Daoy (cell line): Measurements from ENCODE around the gene NCAPD2. TPM values are rescaled to one million over a fixed set of nuclear protein-coding genes. Genes with fewer than 3 reads are reported as not detected.
"Not testable (repeated sequence)": the region's sequence is repeated elsewhere in the genome, so short reads cannot be mapped to it uniquely, and the experiment has no call there.

Experiments
- DNase-seq: peaks from one replicate; pipeline ENCODE4 v3.0.0-alpha.2; 2015; ENCODE audit warnings: low read depth
- total RNA-seq: library from RNA; depleted of rRNA; stranded (reverse); fragments of >200 nt; shearing (Covaris generic); gene quantifications from 2 replicates; pipeline ENCODE4 v1.2.3, GENCODE V29; 2014

Gene NCAPD2
- total RNA-seq, 1 experiment from 2014 or later: 117 TPM

GRCh38 chr12:6465467-6466183 lies 28.3 kb upstream of the NCAPD2 start:
- DNase-seq: peak; percentile 54

- no peak for DNase-seq
Observed at GRCh38 chr12:6466184-6466573, 27.7 kb upstream of the NCAPD2 start.

- DNase-seq: not testable (repeated sequence)
Observed at GRCh38 chr12:6466751-6467150, 27.2 kb upstream of the NCAPD2 start.

- DNase-seq: not testable (repeated sequence)
Observed at GRCh38 chr12:6467571-6468282, 26.2 kb upstream of the NCAPD2 start.

- DNase-seq: no peak
Observed at GRCh38 chr12:6468283-6468575, 25.7 kb upstream of the NCAPD2 start.

GRCh38 chr12:6469092-6469491 lies 24.8 kb upstream of the NCAPD2 start:
- DNase-seq: no peak

GRCh38 chr12:6469609-6470374 lies 24.1 kb upstream of the NCAPD2 start:
- no peak for DNase-seq

- peak; percentile 99 for DNase-seq
Observed at GRCh38 chr12:6470375-6471163, 23.3 kb upstream of the NCAPD2 start, which contains the start of gene VAMP1. Gene VAMP1, minus strand, starts transcription at chr12:6470677. Its CDS starts 146 bp downstream, at chr12:6470531.

GRCh38 chr12:6471989-6472360 lies 21.9 kb upstream of the NCAPD2 start:
- no peak for DNase-seq

- no peak for DNase-seq
Observed at GRCh38 chr12:6472491-6472890, 21.4 kb upstream of the NCAPD2 start.

GRCh38 chr12:6475233-6475975 lies 18.5 kb upstream of the NCAPD2 start:
- DNase-seq: not testable (repeated sequence)

GRCh38 chr12:6476489-6476888 lies 17.4 kb upstream of the NCAPD2 start:
- DNase-seq: peak; percentile 65

GRCh38 chr12:6477601-6478377 lies 16.1 kb upstream of the NCAPD2 start:
- not testable (repeated sequence) for DNase-seq

GRCh38 chr12:6478416-6478815 lies 15.5 kb upstream of the NCAPD2 start:
- no peak for DNase-seq

- no peak for DNase-seq
Observed at GRCh38 chr12:6488240-6488639, 5.7 kb upstream of the NCAPD2 start.

GRCh38 chr12:6489449-6489848 lies 4.5 kb upstream of the NCAPD2 start:
- no peak for DNase-seq

GRCh38 chr12:6490673-6491072 lies 3.2 kb upstream of the NCAPD2 start:
- DNase-seq: not testable (repeated sequence)

- peak; percentile 98 for DNase-seq
Observed at GRCh38 chr12:6492838-6493496, 935 bp upstream of the NCAPD2 start, which contains the start of gene MRPL51. Gene MRPL51, minus strand, starts transcription at chr12:6493262. Its CDS starts 126 bp downstream, at chr12:6493136.

GRCh38 chr12:6494258-6494743 lies 399 bp downstream of the NCAPD2 start:
- DNase-seq: peak; percentile 19
